Activated CD4-positive, alpha-beta memory T cell treated with anti-CD3 and anti-CD28 coated beads for 36 hours (primary cell): ENCODE measurements around the gene AGBL4. TPM values are rescaled to one million over a fixed set of nuclear protein-coding genes. Genes with fewer than 3 reads are reported as not detected.

Experiments used
- CTCF ChIA-PET: fragments of 350-600 bp; sonication (Branson Sonifier 250); formaldehyde crosslinking; loops from one replicate; lab custom pipeline; 2021; ENCODE audit warnings: antibody characterized with exemption, inconsistent platforms; lab: Charles Lee
- POLR2A ChIA-PET: fragments of 350-600 bp; sonication (Branson Sonifier 250); formaldehyde crosslinking; loops from one replicate; lab custom pipeline; 2021; ENCODE audit warnings: antibody characterized with exemption; lab: Charles Lee
- DNase-seq: peaks from one replicate; pipeline ENCODE4 v3.0.0-alpha.2; 2020
- H3K27ac Mint-ChIP-seq: one replicate; pipeline ENCODE4 v1.8.0; 2021; ENCODE audit warnings: mixed read lengths
- H3K27me3 Mint-ChIP-seq: one replicate; pipeline ENCODE4 v1.8.0; 2021; ENCODE audit warnings: mixed read lengths
- H3K36me3 Mint-ChIP-seq: one replicate; pipeline ENCODE4 v1.8.0; 2021; ENCODE audit warnings: mixed read lengths
- H3K4me1 Mint-ChIP-seq: one replicate; pipeline ENCODE4 v1.8.0; 2021; ENCODE audit warnings: low read depth, mixed read lengths
- H3K4me3 Mint-ChIP-seq: one replicate; pipeline ENCODE4 v1.8.0; 2021; ENCODE audit warnings: mild to moderate bottlenecking, mixed read lengths
- H3K9me3 Mint-ChIP-seq: one replicate; pipeline ENCODE4 v1.8.0; 2021; ENCODE audit warnings: mixed read lengths
- intact Hi-C: fragments of 100-400 bp; cut with micrococcal nuclease; formaldehyde crosslinking; loops from one replicate; pipeline ENCODE4 v1.15.1; 2023
- total RNA-seq, 2 experiments: library from RNA; stranded (reverse); gene quantifications; one replicate each; pipeline ENCODE4 v1.2.3, GENCODE V29; 2021

The AGBL4 gene
- total RNA-seq, 2 experiments from 2014 or later, result not detected

DNA sequence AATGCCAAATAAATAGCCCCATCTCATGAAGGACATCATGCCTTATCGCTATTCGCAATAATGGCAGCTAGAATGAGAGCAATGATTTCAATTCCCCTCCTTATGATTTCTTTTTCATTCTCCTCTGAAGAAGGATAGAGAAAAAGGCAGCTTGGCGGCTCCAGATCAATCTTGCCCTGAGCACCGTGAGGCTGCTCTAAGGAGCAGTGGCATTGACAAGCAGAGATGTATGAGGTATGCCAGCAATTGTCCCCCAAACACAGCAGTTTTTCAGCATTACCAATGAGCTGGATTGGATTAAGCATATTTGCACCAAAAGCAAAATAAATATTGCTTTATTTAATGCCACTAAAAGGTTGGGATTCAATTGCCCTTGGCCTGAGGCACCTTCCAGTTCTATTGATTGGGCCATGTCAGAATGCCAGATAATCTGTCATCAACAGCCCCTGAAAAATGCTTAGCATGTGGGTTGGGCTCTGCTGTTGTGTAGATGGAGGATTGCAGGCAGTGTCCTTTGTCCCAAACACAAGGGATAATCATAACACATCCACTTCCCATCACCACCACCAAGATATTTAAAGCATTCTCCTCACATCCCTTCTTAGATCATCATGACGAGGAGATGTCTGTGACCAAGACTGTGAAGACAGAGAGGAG is 1382.8 kb downstream of the AGBL4 start:
- no peaks in the 10 kb centered on the region for H3K9me3 Mint-ChIP-seq
- H3K4me1 Mint-ChIP-seq, result no peaks in the 10 kb centered on the region
- H3K4me3 Mint-ChIP-seq, result no peak overlapping the region
- ChIA-PET CTCF (no interaction called here), POLR2A (no interaction called here)
- no peak for DNase-seq
- H3K27me3 Mint-ChIP-seq, result peaks cover 5% of the 10 kb centered on the region
- no peaks in the 10 kb centered on the region for H3K36me3 Mint-ChIP-seq
- intact Hi-C loops, result no loop called here
- no peak overlapping the region for H3K27ac Mint-ChIP-seq

DNA sequence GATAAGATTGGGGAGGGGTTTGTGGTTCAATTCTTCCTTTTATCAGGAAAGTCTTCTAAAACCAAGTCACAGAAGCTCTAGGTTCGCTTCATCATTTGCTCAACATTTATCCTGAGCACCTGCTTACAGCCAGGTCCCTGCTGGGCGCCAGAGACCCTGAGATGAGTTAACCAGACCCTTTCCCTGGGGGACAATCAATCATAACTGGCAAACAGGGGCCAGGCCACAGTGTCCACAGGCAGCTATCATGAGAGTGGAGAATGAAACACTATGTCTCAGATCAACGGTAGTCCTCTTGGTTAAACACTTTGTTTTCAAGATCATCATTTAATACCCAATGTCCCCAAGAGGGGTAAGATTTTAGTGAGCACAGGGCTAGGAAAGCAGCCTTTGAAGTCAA is 1393.9 kb downstream of the AGBL4 start:
- DNase-seq, result no peak
- Mint-ChIP-seq H3K4me3 (no peak overlapping the region), H3K9me3 (no peaks in the 10 kb centered on the region), H3K27me3 (peaks cover 4% of the 10 kb centered on the region), H3K36me3 (no peaks in the 10 kb centered on the region), H3K4me1 (no peaks in the 10 kb centered on the region), H3K27ac (no peak overlapping the region)
- POLR2A ChIA-PET, result no interaction called here
- CTCF ChIA-PET, result interaction anchor here (1.4 kb wide), 1 partner anchor 48 kb away, joined by 4 read pairs; no protein-coding TSS in a partner anchor
- intact Hi-C loops, result no loop called here

- POLR2A ChIA-PET, result no interaction called here
- intact Hi-C loops, result no loop called here
- DNase-seq, result no peak
- CTCF ChIA-PET, result no interaction called here
- Mint-ChIP-seq H3K36me3 (no peaks in the 10 kb centered on the region), H3K27me3 (peaks cover 4% of the 10 kb centered on the region), H3K4me3 (no peak overlapping the region), H3K27ac (no peak overlapping the region), H3K9me3 (no peaks in the 10 kb centered on the region), H3K4me1 (no peaks in the 10 kb centered on the region)
Observed at GRCh38 chr1:48627486-48627885, 1396.3 kb downstream of the AGBL4 start.

- intact Hi-C loops, result no loop called here
- H3K36me3 Mint-ChIP-seq, result no peaks in the 10 kb centered on the region
Observed at GRCh38 chr1:48619539-48619938, 1404.2 kb downstream of the AGBL4 start.

DNA sequence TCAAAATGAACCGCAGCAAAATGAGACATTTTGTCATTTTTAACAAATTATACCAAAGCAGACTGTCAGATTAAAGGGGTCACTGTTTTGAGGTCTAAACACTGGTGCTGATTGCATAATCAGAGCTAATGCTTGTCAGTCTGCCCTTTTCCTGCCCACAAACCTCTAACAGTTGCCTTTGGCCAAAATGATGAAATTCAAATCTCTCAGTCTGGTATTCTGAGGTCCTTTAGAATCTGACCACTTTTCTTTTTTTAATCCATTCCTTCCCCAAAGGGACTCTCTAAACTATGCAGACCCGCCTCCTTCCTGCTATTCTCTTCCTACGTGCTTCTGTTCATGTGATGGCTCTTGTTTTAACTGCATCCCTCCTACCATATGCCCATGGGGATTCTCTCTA is 1406.5 kb downstream of the AGBL4 start:
- H3K4me3 Mint-ChIP-seq, result no peak overlapping the region
- ChIA-PET POLR2A (no interaction called here), CTCF (no interaction called here)
- intact Hi-C loops, result no loop called here
- DNase-seq, result no peak
- no peaks in the 10 kb centered on the region for H3K27me3 Mint-ChIP-seq
- no peak overlapping the region for H3K27ac Mint-ChIP-seq
- H3K4me1 Mint-ChIP-seq, result no peaks in the 10 kb centered on the region
- H3K9me3 Mint-ChIP-seq, result no peaks in the 10 kb centered on the region
- H3K36me3 Mint-ChIP-seq, result no peaks in the 10 kb centered on the region

More at GRCh38 chr1:48619539-48619938, 1404.2 kb downstream of the AGBL4 start:
- no peak for DNase-seq
- no peaks in the 10 kb centered on the region for H3K27me3 Mint-ChIP-seq
- H3K4me1 Mint-ChIP-seq, result no peaks in the 10 kb centered on the region
- ChIA-PET POLR2A (no interaction called here), CTCF (interaction anchor here (1.1 kb wide), 1 partner anchor 58 kb away, joined by 4 read pairs; no protein-coding TSS in a partner anchor)
- H3K27ac Mint-ChIP-seq, result no peak overlapping the region
- H3K9me3 Mint-ChIP-seq, result no peaks in the 10 kb centered on the region
- no peak overlapping the region for H3K4me3 Mint-ChIP-seq

GRCh38 chr1:48616710-48617109 is 1407.0 kb downstream of the AGBL4 start:
- no peak for DNase-seq
- Mint-ChIP-seq H3K27me3 (no peaks in the 10 kb centered on the region), H3K9me3 (no peaks in the 10 kb centered on the region), H3K27ac (no peak overlapping the region), H3K36me3 (no peaks in the 10 kb centered on the region), H3K4me1 (no peaks in the 10 kb centered on the region), H3K4me3 (no peak overlapping the region)
- CTCF ChIA-PET, result no interaction called here
- intact Hi-C loops, result no loop called here
- POLR2A ChIA-PET, result no interaction called here

- POLR2A ChIA-PET, result no interaction called here
- Mint-ChIP-seq H3K27ac (no peak overlapping the region), H3K9me3 (no peaks in the 10 kb centered on the region), H3K4me3 (no peak overlapping the region), H3K27me3 (no peaks in the 10 kb centered on the region), H3K36me3 (no peaks in the 10 kb centered on the region), H3K4me1 (no peaks in the 10 kb centered on the region)
- DNase-seq, result no peak
- CTCF ChIA-PET, result no interaction called here
- intact Hi-C loops, result no loop called here
Observed at GRCh38 chr1:48611841-48612240, 1411.9 kb downstream of the AGBL4 start.

- intact Hi-C loops, result no loop called here
- Mint-ChIP-seq H3K27me3 (no peaks in the 10 kb centered on the region), H3K4me3 (no peak overlapping the region), H3K4me1 (no peaks in the 10 kb centered on the region), H3K9me3 (no peaks in the 10 kb centered on the region), H3K36me3 (no peaks in the 10 kb centered on the region), H3K27ac (no peak overlapping the region)
- no peak for DNase-seq
- ChIA-PET CTCF (no interaction called here), POLR2A (no interaction called here)
Observed at GRCh38 chr1:48610628-48611542, 1412.9 kb downstream of the AGBL4 start.

GRCh38 chr1:48608882-48609281 is 1414.9 kb downstream of the AGBL4 start:
- no peaks in the 10 kb centered on the region for H3K9me3 Mint-ChIP-seq
- H3K4me1 Mint-ChIP-seq, result no peaks in the 10 kb centered on the region
- no peak overlapping the region for H3K4me3 Mint-ChIP-seq
- POLR2A ChIA-PET, result no interaction called here
- intact Hi-C loops, result no loop called here
- DNase-seq, result no peak
- no peak overlapping the region for H3K27ac Mint-ChIP-seq
- H3K27me3 Mint-ChIP-seq, result no peaks in the 10 kb centered on the region
- CTCF ChIA-PET, result no interaction called here
- no peaks in the 10 kb centered on the region for H3K36me3 Mint-ChIP-seq

DNA sequence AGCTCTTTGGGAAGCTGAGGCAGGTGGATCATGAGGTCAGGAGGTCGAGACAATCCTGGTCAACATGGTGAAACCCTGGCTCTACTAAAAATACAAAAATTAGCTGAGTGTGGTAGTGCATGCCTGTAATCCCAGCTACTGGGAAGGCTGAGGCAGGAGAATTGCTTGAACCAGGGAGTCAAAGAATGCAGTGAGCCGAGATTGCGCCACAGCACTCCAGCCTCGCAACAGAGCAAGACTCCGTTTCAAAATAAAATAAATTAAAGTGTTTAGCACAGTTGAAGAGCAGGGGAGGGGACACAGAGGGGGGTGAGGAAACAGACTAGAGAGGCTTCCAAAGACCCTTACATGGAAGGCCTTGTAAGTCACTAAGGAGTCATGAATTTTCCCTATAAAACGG is 1420.5 kb downstream of the AGBL4 start:
- no peak overlapping the region for H3K4me3 Mint-ChIP-seq
- POLR2A ChIA-PET, result no interaction called here
- no peaks in the 10 kb centered on the region for H3K4me1 Mint-ChIP-seq
- H3K27me3 Mint-ChIP-seq, result no peaks in the 10 kb centered on the region
- intact Hi-C loops, result no loop called here
- CTCF ChIA-PET, result no interaction called here
- H3K27ac Mint-ChIP-seq, result no peak overlapping the region
- DNase-seq, result no peak
- no peaks in the 10 kb centered on the region for H3K9me3 Mint-ChIP-seq
- H3K36me3 Mint-ChIP-seq, result no peaks in the 10 kb centered on the region

DNA sequence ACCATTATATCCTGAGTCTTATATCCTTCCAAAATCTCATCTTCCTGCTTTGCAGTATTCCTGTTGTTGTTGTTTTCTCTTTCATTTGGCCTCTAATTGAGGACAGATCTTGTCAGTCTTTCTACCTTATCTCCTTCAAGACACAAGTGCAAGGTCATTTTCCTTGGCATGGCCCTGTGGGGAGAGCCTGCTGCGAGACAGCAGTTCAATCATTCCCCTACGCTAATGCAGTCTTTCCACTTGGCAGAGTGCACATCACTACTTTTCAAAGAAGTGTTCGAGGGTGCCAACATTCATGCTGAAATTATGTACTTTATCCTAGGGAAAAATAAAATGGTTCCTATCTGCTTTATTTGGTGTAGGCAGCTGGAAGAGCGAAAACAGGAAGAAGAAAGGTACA is 1421.4 kb downstream of the AGBL4 start:
- Mint-ChIP-seq H3K36me3 (no peaks in the 10 kb centered on the region), H3K4me3 (no peak overlapping the region), H3K4me1 (no peaks in the 10 kb centered on the region), H3K27me3 (no peaks in the 10 kb centered on the region), H3K9me3 (no peaks in the 10 kb centered on the region), H3K27ac (no peak overlapping the region)
- intact Hi-C loops, result no loop called here
- POLR2A ChIA-PET, result no interaction called here
- no peak for DNase-seq
- CTCF ChIA-PET, result no interaction called here

GRCh38 chr1:48600182-48600581 is 1423.6 kb downstream of the AGBL4 start:
- intact Hi-C loops, result no loop called here
- CTCF ChIA-PET, result no interaction called here

More at GRCh38 chr1:48600182-48600581, 1423.6 kb downstream of the AGBL4 start:
- H3K4me3 Mint-ChIP-seq, result no peak overlapping the region
- no peaks in the 10 kb centered on the region for H3K36me3 Mint-ChIP-seq
- POLR2A ChIA-PET, result no interaction called here
- H3K27me3 Mint-ChIP-seq, result no peaks in the 10 kb centered on the region
- H3K9me3 Mint-ChIP-seq, result no peaks in the 10 kb centered on the region
- DNase-seq, result no peak
- H3K27ac Mint-ChIP-seq, result no peak overlapping the region
- H3K4me1 Mint-ChIP-seq, result no peaks in the 10 kb centered on the region
